Stimulated activated CD8-positive, alpha-beta memory T cell treated with anti-CD3 and anti-CD28 coated beads, Interleukin-4, amount 100 ng/mL, for 1 hour (primary cell): Measurements from ENCODE around the gene SERINC2.

Experiments used
- DNase-seq, 2 donors: peaks; one replicate each; pipeline ENCODE4 v3.0.0-alpha.2; 2020; ENCODE audit warnings: low read depth in 2 of 2, low spot score in 1 of 2

SERINC2 gene

GRCh38 chr1:31412732-31413404 lies at the start of gene SERINC2:
Gene SERINC2 (plus strand): TSS chr1:31413213. CDS start chr1:31413266, 53 bp downstream.
- no peak for DNase-seq

- no peak for DNase-seq
These were observed 48.3 kb upstream of the SERINC2 start for GRCh38 chr1:31364561-31365250.

- DNase-seq: no peak
These were observed 46.2 kb upstream of the SERINC2 start for GRCh38 chr1:31366796-31367195.

GRCh38 chr1:31368611-31369107 lies 44.4 kb upstream of the SERINC2 start:
- DNase-seq: no peak

GRCh38 chr1:31370021-31370420 lies 43.0 kb upstream of the SERINC2 start:
- no peak for DNase-seq

GRCh38 chr1:31370565-31370964 lies 42.4 kb upstream of the SERINC2 start:
- no peak for DNase-seq

GRCh38 chr1:31371121-31371959 lies 41.7 kb upstream of the SERINC2 start:
- no peak for DNase-seq

- DNase-seq: no peak
These were observed 41.0 kb upstream of the SERINC2 start for GRCh38 chr1:31372051-31372450.

GRCh38 chr1:31372751-31373055 lies 40.3 kb upstream of the SERINC2 start:
- DNase-seq: no peak

- no peak for DNase-seq
These were observed 39.7 kb upstream of the SERINC2 start, which contains the start of gene FABP3 for GRCh38 chr1:31373056-31373896. Gene FABP3 (minus strand): TSS chr1:31373076. CDS start chr1:31373014, 62 bp downstream.

GRCh38 chr1:31373897-31374486 lies 39.0 kb upstream of the SERINC2 start:
- no peak for DNase-seq

- DNase-seq: no peak
These were observed 38.4 kb upstream of the SERINC2 start for GRCh38 chr1:31374511-31375196.

GRCh38 chr1:31376375-31377134 lies 36.5 kb upstream of the SERINC2 start:
- DNase-seq: no peak

- no peak for DNase-seq
These were observed 35.6 kb upstream of the SERINC2 start for GRCh38 chr1:31377364-31377863.

GRCh38 chr1:31378001-31378400 lies 35.0 kb upstream of the SERINC2 start:
- DNase-seq: no peak

GRCh38 chr1:31380181-31380580 lies 32.8 kb upstream of the SERINC2 start:
- DNase-seq: no peak

- no peak for DNase-seq
These were observed 31.4 kb upstream of the SERINC2 start for GRCh38 chr1:31381394-31382294.
